Smooth muscle cell (in vitro differentiated cells): ENCODE results near the gene ATP6V1G2. TPM values are rescaled to one million over a fixed set of nuclear protein-coding genes. Genes with fewer than 3 reads are reported as not detected.
A peak's percentile ranks its signal among the peaks of the same experiment; 100 is the strongest.

ENCODE experiments used
- DNase-seq: peaks from one replicate; lab custom pipeline; 2025; ENCODE audit not compliant: unreplicated experiment; lab: John Stamatoyannopoulos, UW
- H2AFZ ChIP-seq: fragments of 200-600 bp; sonication (generic); 2 replicates; pipeline ENCODE4 v1.6.0; 2016; ENCODE audit warnings: antibody characterized with exemption, low read depth, mild to moderate bottlenecking
- H3F3A ChIP-seq: fragments of 200-600 bp; sonication (generic); 2 replicates; pipeline ENCODE4 v1.6.0; 2017; ENCODE audit warnings: antibody characterized with exemption, low read depth
- H3K27ac ChIP-seq: fragments of 200-600 bp; sonication (generic); 2 replicates; pipeline ENCODE4 v1.5.1; 2016; ENCODE audit warnings: low read depth, mild to moderate bottlenecking
- H3K27me3 ChIP-seq: fragments of 200-600 bp; sonication (generic); 2 replicates; pipeline ENCODE4 v1.6.1; 2016; ENCODE audit warnings: low read depth, mild to moderate bottlenecking
- H3K36me3 ChIP-seq: fragments of 200-600 bp; sonication (generic); 2 replicates; pipeline ENCODE4 v1.5.1; 2016; ENCODE audit warnings: low read depth
- H3K4me1 ChIP-seq: fragments of 200-600 bp; sonication (generic); 2 replicates; pipeline ENCODE4 v1.5.1; 2016; ENCODE audit warnings: low read depth
- H3K4me2 ChIP-seq: fragments of 200-600 bp; sonication (generic); 2 replicates; pipeline ENCODE4 v1.6.0; 2016; ENCODE audit warnings: mild to moderate bottlenecking
- H3K4me3 ChIP-seq: fragments of 200-600 bp; sonication (generic); 2 replicates; pipeline ENCODE4 v1.5.1; 2016; ENCODE audit warnings: mild to moderate bottlenecking
- H3K79me2 ChIP-seq: fragments of 200-600 bp; sonication (generic); 2 replicates; pipeline ENCODE4 v1.6.0; 2016; ENCODE audit warnings: low read depth, mild to moderate bottlenecking
- H3K9ac ChIP-seq: fragments of 200-600 bp; sonication (generic); 2 replicates; pipeline ENCODE4 v1.6.0; 2016; ENCODE audit warnings: low read depth
- H3K9me3 ChIP-seq: fragments of 200-600 bp; sonication (generic); replicated peaks from 2 replicates; pipeline ENCODE4 v1.5.1; 2016; ENCODE audit warnings: low read depth
- H4K20me1 ChIP-seq: fragments of 200-600 bp; sonication (generic); 2 replicates; pipeline ENCODE4 v1.6.0; 2016; ENCODE audit warnings: low read depth
- WGBS: methylation state at CpG from one replicate; pipeline ENCODE4 v1.1.7; 2016; ENCODE audit warnings: low lambda C conversion rate; 5-methylcytosine and 5-hydroxymethylcytosine counted together
- polyA plus RNA-seq: library from polyadenylated mRNA; unstranded; fragments of >200 nt; fragmentation: Nextera tagmentation; extraction: Ambion mirVana; gene quantifications from 2 replicates; pipeline ENCODE4 v1.2.1, GENCODE V29; 2016
- total RNA-seq: library from RNA; depleted of rRNA; stranded (reverse); fragments of >200 nt; gene quantifications from 2 replicates; pipeline ENCODE4 v1.2.3, GENCODE V29; 2014
- TF ChIP-seq, protein P1 (sequence below): fragments of 200-600 bp; sonication (generic); IDR thresholded peaks from 2 replicates; pipeline ENCODE4 v1.5.1; 2017; ENCODE audit warnings: borderline replicate concordance, mild to moderate bottlenecking, antibody characterized with exemption; ENCODE audit not compliant: insufficient read depth, poor library complexity, severe bottlenecking

The ATP6V1G2 gene
- total and polyA plus RNA-seq, 2 experiments from 2014 or later = 1.0 to 2.4 TPM

DNA sequence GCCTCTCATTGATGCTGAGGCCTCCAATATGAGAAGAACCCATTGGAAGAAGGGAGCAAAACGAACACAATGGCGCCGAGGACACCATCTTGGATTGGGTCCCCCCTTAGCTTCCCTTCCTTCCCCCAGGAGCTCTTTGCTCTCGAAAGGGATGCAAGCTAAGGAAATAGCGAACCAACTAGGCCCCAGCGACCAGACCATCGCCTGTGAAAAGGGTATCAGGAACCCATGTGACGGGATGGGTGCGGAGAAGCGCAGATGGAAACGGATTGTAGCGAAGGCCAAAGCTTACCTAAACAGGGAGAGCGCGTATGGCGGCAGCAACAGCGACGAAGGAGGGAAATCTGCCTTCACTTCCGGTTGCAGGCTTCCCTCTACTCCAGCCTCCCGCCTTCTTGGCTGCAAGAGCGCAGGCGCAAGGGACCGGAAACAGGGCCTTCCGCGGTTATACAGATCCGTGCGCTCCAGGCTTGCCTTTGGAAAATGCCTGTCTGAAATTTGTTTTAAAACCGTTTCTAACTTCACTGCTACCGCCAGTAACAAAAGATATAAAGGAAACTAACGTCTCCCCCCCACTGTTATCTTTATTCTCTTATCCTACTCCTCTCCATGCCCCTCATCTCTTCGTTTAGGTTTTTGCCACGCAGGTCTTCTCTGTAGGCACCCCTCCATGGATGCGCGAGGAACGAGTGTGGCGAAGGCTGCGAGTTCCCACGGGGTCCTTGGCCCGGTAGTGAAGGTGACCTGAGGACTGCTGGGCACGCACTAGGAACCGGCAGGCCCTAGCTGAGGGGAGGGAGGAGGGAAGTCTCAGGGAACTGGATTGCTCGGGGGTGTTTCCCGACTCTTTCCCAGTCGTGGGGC is 4.5 kb downstream of the ATP6V1G2 start, which contains the start of gene DDX39B:
DDX39B (minus strand) TSS at position 346 of the 864 bp plus-strand sequence. CDS start 1,471 bp downstream, outside the sequence.
- no peaks in the 10 kb centered on the region for H3K9me3 ChIP-seq
- H3K9ac ChIP-seq = peak within 1 kb of the TSS; percentile 95
- peaks cover 20% of the 10 kb centered on the region for H3K4me1 ChIP-seq
- peak within 1 kb of the TSS; percentile 90 for H3K27ac ChIP-seq
- peaks cover 55% of the 10 kb centered on the region for H3K79me2 ChIP-seq
- H3K36me3 ChIP-seq = no peaks in the 10 kb centered on the region
- DNase-seq = peak; percentile 67
- TF ChIP-seq, protein P1, sequence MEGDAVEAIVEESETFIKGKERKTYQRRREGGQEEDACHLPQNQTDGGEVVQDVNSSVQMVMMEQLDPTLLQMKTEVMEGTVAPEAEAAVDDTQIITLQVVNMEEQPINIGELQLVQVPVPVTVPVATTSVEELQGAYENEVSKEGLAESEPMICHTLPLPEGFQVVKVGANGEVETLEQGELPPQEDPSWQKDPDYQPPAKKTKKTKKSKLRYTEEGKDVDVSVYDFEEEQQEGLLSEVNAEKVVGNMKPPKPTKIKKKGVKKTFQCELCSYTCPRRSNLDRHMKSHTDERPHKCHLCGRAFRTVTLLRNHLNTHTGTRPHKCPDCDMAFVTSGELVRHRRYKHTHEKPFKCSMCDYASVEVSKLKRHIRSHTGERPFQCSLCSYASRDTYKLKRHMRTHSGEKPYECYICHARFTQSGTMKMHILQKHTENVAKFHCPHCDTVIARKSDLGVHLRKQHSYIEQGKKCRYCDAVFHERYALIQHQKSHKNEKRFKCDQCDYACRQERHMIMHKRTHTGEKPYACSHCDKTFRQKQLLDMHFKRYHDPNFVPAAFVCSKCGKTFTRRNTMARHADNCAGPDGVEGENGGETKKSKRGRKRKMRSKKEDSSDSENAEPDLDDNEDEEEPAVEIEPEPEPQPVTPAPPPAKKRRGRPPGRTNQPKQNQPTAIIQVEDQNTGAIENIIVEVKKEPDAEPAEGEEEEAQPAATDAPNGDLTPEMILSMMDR = no peak
- H2AFZ ChIP-seq = peak within 1 kb of the TSS; percentile 86
- no peaks in the 10 kb centered on the region for H3K27me3 ChIP-seq
- peak within 1 kb of the TSS; percentile 93 for H3K4me3 ChIP-seq
- H4K20me1 ChIP-seq = peaks cover 46% of the 10 kb centered on the region
- peak within 1 kb of the TSS; percentile 99 for H3K4me2 ChIP-seq
- under 1% methylated on average over 43 of the region's 43 CpGs for WGBS
- H3F3A ChIP-seq = peaks cover 19% of the 10 kb centered on the region

DNA sequence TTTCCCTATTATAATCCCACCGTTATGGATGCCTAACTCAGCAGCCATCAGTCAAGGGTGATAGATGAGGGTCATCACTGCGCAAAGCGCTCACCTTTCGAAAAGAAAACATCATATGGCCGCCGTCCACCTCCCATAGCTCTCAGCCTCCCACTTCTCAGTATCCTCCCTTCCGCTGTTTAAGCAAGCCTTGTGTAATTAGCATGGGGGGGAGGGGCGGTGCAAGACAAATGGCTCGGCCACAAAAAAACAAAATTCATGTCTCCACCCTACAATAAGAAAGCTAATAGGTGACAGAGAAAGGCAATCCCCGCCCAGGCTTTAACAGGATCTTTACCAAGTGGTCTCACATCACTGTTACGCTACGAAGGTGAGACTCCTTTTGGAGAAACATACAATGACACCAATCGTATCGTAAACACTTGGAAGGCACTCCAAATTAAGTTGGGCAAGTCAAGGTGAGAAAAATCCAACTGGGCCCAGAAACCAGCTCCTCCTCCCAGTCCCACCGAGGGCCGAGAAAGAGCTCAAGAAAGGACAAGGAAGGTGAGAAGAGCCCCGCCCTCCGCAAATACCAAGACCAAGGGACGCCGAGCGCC is 5.2 kb downstream of the ATP6V1G2 start:
- Histone ChIP-seq H3K4me2 (peak overlapping the region; percentile 99), H3K27ac (peak overlapping the region; percentile 90), H3K9ac (peak overlapping the region; percentile 95), H3K4me3 (peak overlapping the region; percentile 93), H3K79me2 (peaks cover 63% of the 10 kb centered on the region), H3K9me3 (no peaks in the 10 kb centered on the region), H3K4me1 (peaks cover 20% of the 10 kb centered on the region), H3K27me3 (no peaks in the 10 kb centered on the region), H3F3A (peaks cover 17% of the 10 kb centered on the region), H4K20me1 (peaks cover 53% of the 10 kb centered on the region), H2AFZ (no peak overlapping the region), H3K36me3 (peaks cover 2% of the 10 kb centered on the region)
- no peak for DNase-seq
- WGBS = under 1% methylated on average over 21 of the region's 21 CpGs
- TF ChIP-seq, protein P1 = no peak

DNA sequence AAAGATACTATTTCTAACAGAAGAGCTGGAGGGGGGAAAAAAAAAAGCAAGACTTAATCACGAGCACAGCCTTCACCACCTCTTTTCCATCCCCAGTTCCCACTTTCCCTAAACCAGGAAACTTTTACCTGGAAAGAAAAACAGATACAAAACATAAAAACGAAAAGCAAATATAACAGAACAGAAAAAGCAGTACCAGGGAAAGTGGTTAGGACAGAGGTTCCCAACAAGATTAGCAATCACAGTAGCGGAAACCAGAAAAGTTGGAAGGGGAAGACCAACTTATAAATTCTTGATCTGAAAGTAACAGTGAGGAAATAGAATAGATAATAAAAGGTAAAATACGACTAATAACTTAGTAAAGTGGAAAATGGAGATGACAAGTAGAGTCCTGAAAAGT is 5.8 kb downstream of the ATP6V1G2 start:
- Histone ChIP-seq H3K27ac (peak overlapping the region; percentile 90), H3K4me2 (peak overlapping the region; percentile 99), H3K9ac (peak overlapping the region; percentile 95), H3K9me3 (no peaks in the 10 kb centered on the region), H3K4me1 (peaks cover 20% of the 10 kb centered on the region), H3K4me3 (peak overlapping the region; percentile 93), H2AFZ (no peak overlapping the region), H3F3A (peaks cover 17% of the 10 kb centered on the region), H3K27me3 (no peaks in the 10 kb centered on the region), H3K79me2 (peaks cover 68% of the 10 kb centered on the region), H4K20me1 (peaks cover 58% of the 10 kb centered on the region), H3K36me3 (peaks cover 7% of the 10 kb centered on the region)
- no peak for DNase-seq
- TF ChIP-seq, protein P1 = no peak
- 13% methylated on average over 4 of the region's 4 CpGs for WGBS
